KMS-11 (cell line): ENCODE measurements around the gene SLC25A11.

Experiments
- H2AFZ ChIP-seq: fragments of 200-600 bp; sonication (generic); 2 replicates; pipeline ENCODE4 v1.6.1; 2016; ENCODE audit warnings: antibody characterized with exemption, mixed run types, low read depth
- H3K27ac ChIP-seq: fragments of 200-600 bp; sonication (generic); 2 replicates; pipeline ENCODE4 v1.6.1; 2016; ENCODE audit warnings: mild to moderate bottlenecking, mixed run types
- H3K27me3 ChIP-seq: fragments of 200-600 bp; sonication (generic); 2 replicates; pipeline ENCODE4 v1.6.1; 2017; ENCODE audit warnings: mild to moderate bottlenecking, low read depth, mixed run types, moderate library complexity; ENCODE audit not compliant: insufficient read depth
- H3K36me3 ChIP-seq: fragments of 200-600 bp; sonication (generic); 2 replicates; pipeline ENCODE4 v1.6.1; 2017; ENCODE audit warnings: mild to moderate bottlenecking, mixed run types; ENCODE audit not compliant: insufficient read depth
- H3K4me1 ChIP-seq: fragments of 200-600 bp; sonication (generic); 2 replicates; pipeline ENCODE4 v1.6.1; 2016; ENCODE audit warnings: mild to moderate bottlenecking, low read depth, mixed run types; ENCODE audit not compliant: poor library complexity, severe bottlenecking
- H3K4me2 ChIP-seq: fragments of 200-600 bp; sonication (generic); 2 replicates; pipeline ENCODE4 v1.7.0; 2016; ENCODE audit warnings: mild to moderate bottlenecking, mixed run types
- H3K4me3 ChIP-seq: fragments of 200-600 bp; sonication (generic); IDR thresholded peaks from 2 replicates; pipeline ENCODE4 v1.6.1; 2017; ENCODE audit warnings: low read depth, low read length, mixed read lengths; ENCODE audit not compliant: insufficient read depth
- H3K79me2 ChIP-seq: fragments of 200-600 bp; sonication (generic); 2 replicates; pipeline ENCODE4 v1.6.1; 2016; ENCODE audit warnings: low read depth, mixed run types; ENCODE audit not compliant: insufficient read depth
- H3K9ac ChIP-seq: fragments of 200-600 bp; sonication (generic); 2 replicates; pipeline ENCODE4 v1.6.1; 2016; ENCODE audit warnings: mild to moderate bottlenecking, mixed run types
- H4K20me1 ChIP-seq: fragments of 200-600 bp; sonication (generic); 2 replicates; pipeline ENCODE4 v1.6.1; 2016; ENCODE audit warnings: mild to moderate bottlenecking, mixed run types; ENCODE audit not compliant: insufficient read depth
- CTCF ChIP-seq: fragments of 200-600 bp; sonication (generic); conservative IDR thresholded peaks from 2 replicates; pipeline ENCODE4 v1.6.1; 2017; ENCODE audit warnings: low read depth, mild to moderate bottlenecking, antibody characterized with exemption, low read length, moderate library complexity, mixed read lengths

SLC25A11 gene

GRCh38 chr17:4949321-4950074, 9.7 kb upstream of the SLC25A11 start:
- Histone ChIP-seq H3K4me1 (no peaks in the 10 kb centered on the region), H3K4me3 (no peak overlapping the region), H3K36me3 (no peaks in the 10 kb centered on the region), H3K27me3 (no peaks in the 10 kb centered on the region), H4K20me1 (no peaks in the 10 kb centered on the region), H3K79me2 (peaks cover 8% of the 10 kb centered on the region; the same call in 1 of the 2 replicates), H3K27ac (peak overlapping the region; percentile 85), H2AFZ (no peak overlapping the region), H3K9ac (peak overlapping the region; percentile 66), H3K4me2 (no peak overlapping the region)
- no peak for TF ChIP-seq CTCF

GRCh38 chr17:4948931-4949320, 9.1 kb upstream of the SLC25A11 start:
- Histone ChIP-seq H3K27me3 (no peaks in the 10 kb centered on the region), H3K4me2 (no peak overlapping the region), H2AFZ (no peak overlapping the region), H4K20me1 (no peaks in the 10 kb centered on the region), H3K4me1 (no peaks in the 10 kb centered on the region), H3K36me3 (no peaks in the 10 kb centered on the region), H3K27ac (peak overlapping the region; percentile 85), H3K79me2 (peaks cover 8% of the 10 kb centered on the region; the same call in 1 of the 2 replicates), H3K9ac (peak overlapping the region; percentile 66; the same call in 1 of the 2 replicates), H3K4me3 (no peak overlapping the region)
- TF ChIP-seq CTCF: no peak

GRCh38 chr17:4948166-4948930, 8.5 kb upstream of the SLC25A11 start, which contains the start of gene PFN1:
Gene PFN1, minus strand, starts transcription at chr17:4948530. Its CDS starts 136 bp downstream, at chr17:4948394.
- no peak within 1 kb of the TSS for H2AFZ ChIP-seq
- no peak within 1 kb of the TSS for H3K4me2 ChIP-seq
- H3K4me3 ChIP-seq: no peak within 1 kb of the TSS
- no peaks in the 10 kb centered on the region for H4K20me1 ChIP-seq
- peaks cover 8% of the 10 kb centered on the region; the same call in 1 of the 2 replicates for H3K79me2 ChIP-seq
- H3K36me3 ChIP-seq: no peaks in the 10 kb centered on the region
- H3K27ac ChIP-seq: peak within 1 kb of the TSS; percentile 85
- TF ChIP-seq CTCF: no peak
- no peaks in the 10 kb centered on the region for H3K27me3 ChIP-seq
- H3K4me1 ChIP-seq: no peaks in the 10 kb centered on the region
- H3K9ac ChIP-seq: peak within 1 kb of the TSS; percentile 66; the same call in 1 of the 2 replicates

- Histone ChIP-seq H2AFZ (no peak overlapping the region), H3K27me3 (no peaks in the 10 kb centered on the region), H3K79me2 (peaks cover 8% of the 10 kb centered on the region; the same call in 1 of the 2 replicates), H3K4me1 (no peaks in the 10 kb centered on the region), H3K9ac (peak overlapping the region; percentile 65; the same call in 1 of the 2 replicates), H3K36me3 (no peaks in the 10 kb centered on the region), H3K4me3 (no peak overlapping the region), H3K4me2 (no peak overlapping the region), H4K20me1 (no peaks in the 10 kb centered on the region), H3K27ac (peak overlapping the region; percentile 58)
- no peak for TF ChIP-seq CTCF
Measured at GRCh38 chr17:4947411-4948165, 7.7 kb upstream of the SLC25A11 start.
